SK-N-SH treated with all-trans-retinoic acid at 6 μM for 48 hours (cell line): ENCODE measurements around the gene KRTAP17-1.

Experiments used
- ARNTL ChIP-seq: fragments of 450-650 bp; formaldehyde crosslinking; IDR thresholded peaks from 2 replicates; pipeline ENCODE4 v1.5.0; 2020; ENCODE audit warnings: low read depth, mild to moderate bottlenecking, moderate library complexity, borderline replicate concordance
- PPARA ChIP-seq: fragments of 250-450 bp; sonication (Bioruptor Pico); IDR thresholded peaks from 2 replicates; pipeline ENCODE4 v1.5.0; 2020; ENCODE audit warnings: mild to moderate bottlenecking, borderline replicate concordance
- RARB ChIP-seq: fragments of 250-450 bp; sonication (Bioruptor Pico); IDR thresholded peaks from 2 replicates; pipeline ENCODE4 v1.8.0; 2021; ENCODE audit warnings: mild to moderate bottlenecking, moderate library complexity
- ZC3H10 ChIP-seq: fragments of 250-450 bp; sonication (Bioruptor Pico); IDR thresholded peaks from 2 replicates; pipeline ENCODE4 v1.5.1; 2021; ENCODE audit warnings: mild to moderate bottlenecking, moderate library complexity
- ZFP3 ChIP-seq: fragments of 250-450 bp; sonication (Bioruptor Pico); IDR thresholded peaks from 2 replicates; pipeline ENCODE4 v1.5.0; 2020; ENCODE audit warnings: mild to moderate bottlenecking, moderate library complexity
- ZFP30 ChIP-seq: fragments of 450-650 bp; formaldehyde crosslinking; IDR thresholded peaks from 2 replicates; pipeline ENCODE4 v1.5.0; 2022; ENCODE audit warnings: mild to moderate bottlenecking, moderate library complexity
- TF ChIP-seq, protein P1 (sequence below): fragments of 250-450 bp; sonication (Bioruptor Pico); IDR thresholded peaks from 2 replicates; pipeline ENCODE4 v1.8.0; 2020; ENCODE audit warnings: mild to moderate bottlenecking, moderate library complexity, borderline replicate concordance

DNA sequence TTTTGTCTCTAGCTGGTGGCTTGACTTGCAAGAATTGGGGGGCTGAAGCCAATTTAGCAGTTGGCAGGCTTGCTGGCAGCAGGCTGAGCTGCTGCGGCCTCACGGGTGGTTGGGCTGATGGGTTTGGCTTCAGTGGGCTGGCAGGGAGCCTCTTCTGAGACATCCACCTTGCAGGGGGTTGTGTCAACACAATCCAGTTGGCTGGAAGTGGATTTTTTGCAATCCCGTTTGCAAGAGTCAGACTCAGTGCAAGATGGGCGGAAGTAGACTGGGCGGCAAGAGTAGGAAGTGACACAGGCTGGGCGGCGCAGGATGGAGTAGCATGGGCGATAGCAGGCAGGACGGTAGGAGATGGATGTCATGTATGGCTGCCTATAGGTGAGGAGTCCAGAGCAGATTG is 7.9 kb downstream of the KRTAP17-1 start:
- TF ChIP-seq PPARA (CRISPR knock-in tag) (no peak), ARNTL (CRISPR knock-in tag) (no peak), RARB (CRISPR knock-in tag) (no peak), ZC3H10 (CRISPR knock-in tag) (no peak), ZFP30 (CRISPR knock-in tag) (no peak), ZFP3 (no peak)
- TF ChIP-seq, protein P1, sequence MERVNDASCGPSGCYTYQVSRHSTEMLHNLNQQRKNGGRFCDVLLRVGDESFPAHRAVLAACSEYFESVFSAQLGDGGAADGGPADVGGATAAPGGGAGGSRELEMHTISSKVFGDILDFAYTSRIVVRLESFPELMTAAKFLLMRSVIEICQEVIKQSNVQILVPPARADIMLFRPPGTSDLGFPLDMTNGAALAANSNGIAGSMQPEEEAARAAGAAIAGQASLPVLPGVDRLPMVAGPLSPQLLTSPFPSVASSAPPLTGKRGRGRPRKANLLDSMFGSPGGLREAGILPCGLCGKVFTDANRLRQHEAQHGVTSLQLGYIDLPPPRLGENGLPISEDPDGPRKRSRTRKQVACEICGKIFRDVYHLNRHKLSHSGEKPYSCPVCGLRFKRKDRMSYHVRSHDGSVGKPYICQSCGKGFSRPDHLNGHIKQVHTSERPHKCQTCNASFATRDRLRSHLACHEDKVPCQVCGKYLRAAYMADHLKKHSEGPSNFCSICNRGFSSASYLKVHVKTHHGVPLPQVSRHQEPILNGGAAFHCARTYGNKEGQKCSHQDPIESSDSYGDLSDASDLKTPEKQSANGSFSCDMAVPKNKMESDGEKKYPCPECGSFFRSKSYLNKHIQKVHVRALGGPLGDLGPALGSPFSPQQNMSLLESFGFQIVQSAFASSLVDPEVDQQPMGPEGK (CRISPR knock-in tag) = no peak
